GM18502 (cell line): ENCODE measurements around the gene IGDCC3.

Experiments used
- ATAC-seq: cut with Tn5 transposase; IDR thresholded peaks from one replicate; pipeline ENCODE4 v1.9.1; 2021; ENCODE audit warnings: mild to moderate bottlenecking; ENCODE audit not compliant: unreplicated experiment, poor library complexity

IGDCC3 gene

DNA sequence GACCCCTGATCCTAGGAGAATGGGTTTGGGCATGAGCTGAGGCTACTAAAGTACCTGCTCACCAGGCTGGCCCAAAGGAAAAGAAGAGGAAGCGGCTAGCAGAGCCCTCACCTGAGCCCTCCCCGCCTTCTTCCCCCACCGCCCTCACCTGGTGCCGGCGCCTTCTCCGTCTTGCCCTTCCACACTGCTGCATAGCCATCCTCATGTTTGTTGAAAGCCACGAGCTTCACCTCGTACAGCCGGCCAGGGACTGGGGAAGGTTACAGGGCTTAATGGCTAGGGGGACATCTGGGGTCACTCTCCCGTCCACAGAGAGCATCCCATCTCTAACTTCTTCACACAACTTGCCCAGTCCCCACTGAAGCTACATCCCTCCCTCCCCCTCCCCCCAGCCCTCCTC, 13.9 kb upstream of the IGDCC3 start:
- ATAC-seq = no peak

DNA sequence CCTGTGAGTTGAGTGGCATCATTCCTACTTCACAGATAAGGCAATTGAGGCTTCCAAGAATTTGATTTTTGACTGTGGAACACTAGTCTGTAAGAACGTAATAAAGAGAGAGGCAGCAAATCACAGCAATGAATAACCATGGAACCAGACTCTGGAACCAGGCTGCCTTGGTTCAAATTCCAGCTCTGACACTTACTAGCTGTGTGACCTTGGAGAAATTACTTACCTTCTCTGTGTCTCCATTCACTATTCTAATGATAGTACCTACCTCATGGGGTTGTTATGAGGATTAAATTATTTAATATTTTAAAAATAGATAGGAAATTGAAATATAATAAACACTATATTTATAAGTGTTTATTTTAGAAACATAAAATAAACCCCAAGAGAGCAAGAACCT, 12.6 kb upstream of the IGDCC3 start:
- ATAC-seq = no peak

DNA sequence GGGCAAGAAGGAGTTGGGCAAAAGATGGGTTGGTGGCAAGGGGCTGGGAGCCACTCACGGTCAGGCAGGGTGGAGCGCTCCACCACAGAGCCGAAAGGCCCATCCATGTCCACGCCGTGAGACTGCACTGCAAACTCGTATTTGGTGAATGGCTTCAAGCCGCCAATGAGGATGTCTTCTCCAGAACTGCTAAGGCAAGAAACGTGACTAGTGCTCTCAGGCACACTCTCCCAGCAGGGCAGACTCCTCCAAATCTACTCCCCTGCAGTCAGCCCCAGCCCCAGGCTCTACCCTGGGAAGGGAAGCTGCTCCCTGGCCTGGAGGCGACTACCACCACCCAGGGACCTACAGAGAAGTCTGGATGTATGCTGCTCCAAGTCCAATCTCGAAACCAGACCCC, 11.4 kb upstream of the IGDCC3 start:
- no peak for ATAC-seq

DNA sequence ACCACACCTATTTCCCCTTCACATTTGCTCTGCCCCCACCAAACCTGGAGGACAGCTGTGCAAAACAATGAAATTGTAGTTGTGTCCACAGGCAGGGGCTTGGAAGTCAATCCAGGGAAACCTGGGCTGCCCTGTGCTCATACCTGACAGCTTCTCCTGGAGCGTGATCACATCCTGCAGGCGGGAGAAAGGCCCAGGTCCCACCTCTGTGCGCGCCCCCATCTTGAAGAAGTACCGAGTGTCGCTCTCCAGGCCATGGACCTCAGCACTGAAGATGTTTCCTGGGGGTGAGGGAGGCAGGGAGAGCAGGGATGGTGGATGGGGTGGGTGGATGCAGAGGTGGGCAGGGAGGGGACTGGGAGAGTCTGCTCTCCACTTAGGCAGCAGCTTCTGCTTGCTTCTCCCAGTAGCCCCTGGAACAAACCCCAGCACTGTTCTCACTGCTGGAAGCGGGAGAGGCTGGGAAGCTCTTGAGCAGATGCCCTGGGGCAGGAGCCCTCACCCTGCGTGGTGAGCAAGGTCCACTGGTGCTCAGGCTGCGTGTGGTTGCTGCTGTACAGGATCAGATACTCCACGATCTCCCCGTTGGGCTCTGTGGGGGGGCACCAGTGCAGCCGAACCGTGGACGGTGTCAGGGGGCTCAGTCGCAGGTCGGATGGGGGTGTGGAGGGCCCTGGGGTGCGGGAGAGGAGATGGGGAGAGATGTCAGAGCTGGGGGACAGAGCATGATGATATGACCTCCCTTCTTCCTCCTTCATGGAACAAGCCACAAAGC, 10.7 kb upstream of the IGDCC3 start:
- no peak for ATAC-seq

DNA sequence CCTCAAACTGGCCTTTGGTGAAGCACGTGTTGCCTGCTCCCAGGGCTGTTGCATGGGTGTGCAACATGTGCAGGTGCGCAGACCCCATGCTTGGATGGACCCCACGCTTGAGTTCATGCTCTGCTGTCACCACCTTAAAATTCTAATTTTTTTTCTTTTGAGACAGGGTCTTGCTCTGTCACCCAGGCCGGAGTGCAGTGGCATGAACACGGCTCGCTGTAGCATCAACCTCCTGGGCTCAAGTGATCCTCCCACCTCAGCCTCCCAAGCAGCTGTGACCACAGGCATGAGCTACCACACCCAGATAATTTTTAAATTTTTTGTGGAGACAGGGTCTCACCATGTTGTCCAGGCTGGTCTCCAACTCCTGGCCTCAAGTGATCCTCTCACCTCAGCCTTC, 9.1 kb upstream of the IGDCC3 start:
- no peak for ATAC-seq

DNA sequence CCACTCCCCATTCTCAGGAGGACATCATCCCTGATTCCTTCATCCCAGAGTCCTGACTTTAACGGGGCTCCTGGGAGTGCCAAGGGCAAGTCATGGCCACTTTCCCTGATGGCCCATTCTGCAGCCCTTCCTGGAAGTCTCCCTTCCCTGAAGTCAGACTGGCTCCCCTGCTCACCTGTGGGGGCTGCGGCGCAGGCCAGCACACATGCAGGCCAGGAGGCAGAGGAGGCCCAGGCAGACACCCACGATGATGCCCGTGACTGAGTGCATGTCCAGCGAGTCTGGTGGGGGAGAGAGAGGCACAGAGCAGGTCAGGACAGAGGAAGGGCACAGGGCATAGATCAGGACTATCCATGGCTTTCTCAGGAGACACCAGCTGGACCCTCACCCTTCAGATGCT, 8.6 kb upstream of the IGDCC3 start:
- ATAC-seq = no peak

DNA sequence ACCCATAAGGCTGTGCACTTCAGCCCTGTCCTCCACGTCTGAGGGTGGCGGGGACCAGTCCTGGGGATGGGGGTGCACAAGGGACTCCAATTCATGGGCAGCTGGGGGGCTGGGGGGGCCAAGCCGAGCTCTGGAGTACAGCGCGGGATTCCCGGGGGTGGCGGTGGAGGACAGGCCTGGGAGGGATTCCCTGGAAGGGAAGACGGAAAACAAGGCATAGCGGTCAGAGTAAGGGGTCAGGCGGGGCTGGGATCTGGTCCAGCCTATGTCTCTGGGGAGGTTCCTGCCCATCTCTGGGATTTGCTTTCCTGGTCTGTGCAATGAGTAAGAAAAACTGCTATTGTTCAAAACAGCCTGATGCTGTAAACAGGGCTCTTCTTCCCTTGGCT, 8.1 kb upstream of the IGDCC3 start:
- no peak for ATAC-seq

DNA sequence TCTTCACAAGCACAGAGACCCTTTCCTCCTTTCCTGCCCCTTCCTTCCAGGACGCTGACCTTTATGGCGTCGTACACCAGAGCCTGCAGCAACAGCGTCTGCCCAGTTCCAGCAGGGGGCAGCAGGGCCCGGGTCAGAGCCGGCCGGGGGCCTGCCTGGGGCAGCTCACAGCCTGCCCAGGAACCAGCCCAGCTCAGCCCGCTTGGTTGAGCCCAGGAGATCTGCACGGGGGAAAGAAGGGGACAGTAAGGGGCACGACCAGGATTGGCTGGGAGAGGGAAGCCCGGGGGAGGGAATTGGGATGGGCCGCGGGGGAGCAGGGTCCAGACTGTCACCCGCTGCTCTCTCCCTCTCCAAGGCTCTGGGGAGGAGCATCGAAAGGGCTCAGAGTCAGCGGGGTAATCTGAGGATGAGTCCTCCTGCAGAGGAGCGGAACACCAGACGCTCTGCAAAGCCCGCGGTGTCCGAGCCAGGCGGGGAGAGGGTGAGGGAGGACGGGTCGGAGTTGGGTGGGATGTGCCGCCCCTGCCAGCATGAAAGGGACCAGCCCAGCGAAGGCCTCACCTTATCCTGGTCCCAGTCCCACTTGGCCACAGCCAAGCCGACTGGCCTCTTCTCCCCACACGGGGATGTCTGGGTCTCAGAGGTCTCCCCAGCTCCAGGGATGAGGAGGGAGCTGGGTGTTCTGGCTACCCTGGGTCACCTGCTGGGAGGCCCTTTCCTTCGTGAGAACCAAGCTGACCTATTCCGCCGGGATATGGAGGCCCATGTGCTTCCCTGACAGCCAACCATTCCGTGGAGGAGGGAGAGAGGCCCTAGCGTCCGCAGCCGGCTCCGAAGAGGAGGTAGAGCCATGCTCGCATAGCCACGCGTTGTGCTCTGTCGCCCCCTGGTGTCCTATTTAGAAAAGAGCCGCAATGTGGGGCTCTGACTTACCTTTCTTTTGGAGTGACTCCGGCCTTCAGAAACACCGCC, 7.4 kb upstream of the IGDCC3 start:
- peak; percentile 66 for ATAC-seq

DNA sequence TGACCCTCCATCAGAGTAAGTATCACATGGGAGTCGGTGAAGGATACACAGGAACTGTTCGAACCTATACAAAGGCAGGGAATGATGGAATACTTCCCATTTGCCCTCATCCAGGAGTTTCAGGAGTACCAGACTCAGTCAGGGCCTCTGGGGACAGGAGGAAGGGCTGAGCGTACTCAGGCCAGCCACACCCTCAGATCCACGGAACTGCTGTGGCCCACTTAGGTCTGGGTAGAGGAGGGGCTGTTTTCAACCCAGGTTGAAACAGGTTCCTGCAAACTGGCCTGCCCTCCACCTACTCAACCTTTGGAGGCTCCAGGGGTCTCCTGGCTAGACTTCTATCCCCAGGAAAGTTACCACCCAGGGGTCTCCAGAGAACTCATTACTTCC, 6.7 kb upstream of the IGDCC3 start:
- no peak for ATAC-seq

DNA sequence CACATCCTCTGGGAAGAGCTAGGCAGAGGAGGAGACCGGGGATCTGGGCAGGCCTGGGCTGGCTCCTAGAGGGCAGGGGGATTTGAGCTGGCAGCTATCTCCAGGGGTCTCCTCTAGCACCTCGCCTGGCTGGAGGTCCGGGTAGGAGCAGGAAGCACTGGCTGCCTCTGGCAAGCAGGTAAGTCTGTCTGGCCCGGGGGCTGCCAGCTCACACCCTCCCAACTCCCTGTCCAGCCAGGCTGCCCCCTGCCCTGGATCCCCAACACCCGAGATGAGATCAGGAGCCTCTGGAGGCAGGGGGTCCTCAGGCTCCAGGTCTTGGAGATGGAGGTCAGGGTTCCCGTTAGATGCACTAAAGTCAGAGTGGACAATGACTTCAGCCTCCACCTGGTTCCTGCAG, 6.2 kb upstream of the IGDCC3 start:
- no peak for ATAC-seq

DNA sequence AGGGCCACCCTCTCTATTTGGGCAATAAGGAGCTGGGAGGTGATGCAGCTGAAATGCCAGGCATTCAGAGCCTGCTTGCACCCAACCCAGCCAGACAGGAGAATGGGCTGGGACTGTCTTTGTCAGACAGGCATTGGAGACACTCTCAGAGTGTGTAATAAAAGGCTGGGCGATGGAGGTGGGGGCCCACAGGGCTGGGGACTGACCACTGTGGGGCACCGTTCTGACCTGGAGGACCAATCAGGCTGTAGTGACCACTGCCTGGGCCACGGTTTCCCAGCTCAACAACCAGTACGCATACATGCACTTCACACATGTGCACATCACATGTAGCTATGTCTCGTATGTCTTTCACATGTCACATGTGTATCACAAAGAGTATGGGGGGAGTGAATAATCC, 5.7 kb upstream of the IGDCC3 start:
- ATAC-seq = no peak

DNA sequence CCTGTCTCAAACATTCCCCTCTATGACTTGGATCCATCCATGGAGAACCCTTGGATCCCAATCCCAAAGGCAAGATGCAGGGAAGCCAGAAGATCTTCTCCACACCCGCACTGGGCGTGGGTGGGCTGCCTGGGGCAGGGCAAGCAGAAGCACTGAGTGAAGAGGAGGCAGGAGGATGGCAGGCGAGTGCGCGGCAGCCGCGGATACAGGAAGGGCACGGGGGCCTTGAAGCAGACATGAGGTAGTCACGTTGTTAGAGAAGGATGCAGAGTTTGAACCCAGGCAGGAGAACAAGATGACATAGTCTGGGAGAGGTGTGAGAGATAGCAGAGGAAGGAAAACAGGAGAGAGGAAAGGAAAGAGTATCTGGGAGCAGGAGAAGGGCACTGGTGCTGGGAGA, 5.1 kb upstream of the IGDCC3 start:
- no peak for ATAC-seq

DNA sequence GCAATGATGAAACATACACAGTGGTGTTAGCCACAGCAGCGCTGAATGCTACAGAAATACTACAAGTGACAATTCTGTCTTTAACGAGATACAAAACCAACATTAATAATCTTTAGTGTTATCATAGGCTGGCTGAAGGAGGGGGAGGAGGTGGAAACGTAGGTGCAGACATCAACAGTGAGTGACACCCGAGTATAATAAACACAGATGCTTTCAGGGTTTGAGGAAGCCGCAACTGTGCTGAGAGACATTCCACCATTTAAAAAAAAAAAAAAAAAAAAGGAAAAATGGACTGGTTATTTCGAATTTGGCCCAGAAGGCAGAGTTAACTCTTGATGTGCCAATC, 4.3 kb upstream of the IGDCC3 start:
- ATAC-seq = no peak

DNA sequence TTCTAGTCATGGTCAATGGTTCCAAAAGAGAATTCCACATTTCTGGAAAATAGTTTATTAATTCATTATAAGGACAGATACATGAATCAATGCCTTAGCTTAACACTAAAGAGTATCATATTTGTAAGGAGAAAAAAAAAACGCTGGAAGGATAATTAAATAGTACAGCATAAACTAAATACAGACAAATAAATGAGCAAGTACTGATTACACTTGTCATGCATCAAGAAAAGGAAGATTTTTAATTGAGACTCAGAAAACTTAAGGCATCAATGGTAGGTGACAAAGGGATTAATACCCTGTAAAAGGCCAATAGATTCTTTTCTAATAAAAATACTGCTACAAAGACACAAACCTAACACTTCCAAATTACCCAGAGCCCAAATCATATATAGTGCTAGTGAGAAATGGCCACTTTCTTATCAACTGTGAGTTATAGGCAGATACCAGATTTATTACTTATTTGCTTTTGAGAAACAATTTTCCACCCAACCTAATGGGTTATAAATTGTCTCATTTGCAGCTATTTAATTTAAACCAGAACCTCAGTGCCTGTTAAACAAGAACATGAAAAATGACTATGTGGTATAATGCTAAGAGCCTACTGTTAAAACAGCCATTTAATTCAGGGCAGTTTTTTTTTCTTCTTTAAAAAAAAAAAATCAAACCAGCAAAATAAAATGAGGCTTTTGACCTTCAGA, 3.8 kb upstream of the IGDCC3 start:
- no peak for ATAC-seq

DNA sequence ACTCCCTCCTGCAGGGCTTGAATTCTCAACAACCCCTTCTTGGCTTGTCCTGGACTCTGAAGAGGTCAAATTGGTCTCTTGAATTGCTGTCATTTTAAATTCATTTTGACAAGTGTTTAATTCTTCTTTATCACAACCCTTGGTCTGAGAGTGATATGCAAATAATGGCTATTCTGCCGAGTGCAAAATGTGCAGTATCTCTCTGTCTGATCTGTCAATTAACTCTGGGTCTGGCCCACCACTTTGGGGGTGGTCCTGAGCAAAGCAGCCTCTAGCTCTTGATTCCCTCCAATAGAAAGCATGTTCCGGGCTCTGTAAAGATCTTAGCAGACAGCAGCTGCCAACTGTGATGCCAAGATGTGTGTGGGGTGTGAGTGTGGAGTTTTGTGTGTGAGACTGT, 2.2 kb upstream of the IGDCC3 start:
- no peak for ATAC-seq

DNA sequence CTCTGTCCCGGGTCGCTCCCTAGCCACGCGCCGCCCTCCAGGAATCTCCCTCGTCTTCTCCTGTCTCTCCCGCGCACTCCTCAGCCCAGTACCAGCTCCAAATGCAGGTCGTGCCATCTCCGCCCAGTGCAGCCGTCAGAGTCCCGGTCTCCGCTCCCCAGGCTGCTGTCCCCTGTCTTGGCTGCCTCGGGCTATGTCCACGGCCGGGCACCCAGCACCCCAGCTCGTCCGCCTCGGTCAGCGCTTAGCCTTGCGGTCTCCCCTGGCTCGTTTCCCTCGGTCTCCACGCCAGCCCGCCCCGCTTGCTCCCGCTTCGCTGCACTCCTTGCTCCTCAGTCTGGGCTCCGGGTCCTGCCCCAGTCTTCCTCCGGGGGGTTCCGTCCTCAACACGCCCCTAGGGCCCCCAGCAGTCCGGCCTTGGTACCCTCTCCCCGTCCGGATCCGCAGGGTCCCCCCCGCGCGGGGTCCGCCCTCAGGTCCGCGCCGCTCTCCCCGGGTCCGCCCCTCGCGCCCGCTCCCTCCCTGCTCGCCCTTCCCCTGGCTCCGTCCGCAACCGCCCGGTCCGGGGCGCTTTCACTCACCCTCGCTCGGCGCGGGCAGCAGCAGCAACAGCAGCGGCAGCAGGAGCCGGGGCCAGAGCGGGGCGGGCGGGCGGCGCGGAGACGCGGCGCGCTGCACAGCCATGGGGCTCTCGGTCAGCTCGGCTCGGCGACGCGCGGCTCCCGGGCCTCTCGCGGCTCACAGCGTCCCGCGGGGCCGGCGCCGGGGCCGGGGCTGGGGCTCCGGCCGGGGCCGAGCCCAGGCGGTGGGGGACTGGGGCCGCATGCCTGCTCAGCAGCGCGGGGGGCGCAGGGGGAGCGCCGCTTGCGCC, 462 bp downstream of the IGDCC3 start:
- ATAC-seq = no peak

DNA sequence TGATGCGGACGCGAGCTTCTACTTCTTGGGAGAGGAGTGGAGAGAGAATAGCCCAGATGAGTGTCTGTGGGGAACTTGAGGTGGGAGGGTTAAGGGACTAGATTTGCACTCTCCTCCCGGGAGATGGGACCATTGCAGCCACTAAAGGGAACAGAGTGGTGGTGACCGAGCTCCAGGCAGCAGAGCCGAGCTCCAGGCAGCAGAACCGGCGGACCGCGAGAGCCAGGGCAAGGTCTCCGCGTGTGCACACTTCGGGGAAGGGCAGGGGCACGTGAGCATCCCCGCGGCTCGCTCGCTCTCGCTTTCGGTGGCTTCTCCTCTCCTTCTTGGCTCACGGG, 1.1 kb downstream of the IGDCC3 start:
- no peak for ATAC-seq

DNA sequence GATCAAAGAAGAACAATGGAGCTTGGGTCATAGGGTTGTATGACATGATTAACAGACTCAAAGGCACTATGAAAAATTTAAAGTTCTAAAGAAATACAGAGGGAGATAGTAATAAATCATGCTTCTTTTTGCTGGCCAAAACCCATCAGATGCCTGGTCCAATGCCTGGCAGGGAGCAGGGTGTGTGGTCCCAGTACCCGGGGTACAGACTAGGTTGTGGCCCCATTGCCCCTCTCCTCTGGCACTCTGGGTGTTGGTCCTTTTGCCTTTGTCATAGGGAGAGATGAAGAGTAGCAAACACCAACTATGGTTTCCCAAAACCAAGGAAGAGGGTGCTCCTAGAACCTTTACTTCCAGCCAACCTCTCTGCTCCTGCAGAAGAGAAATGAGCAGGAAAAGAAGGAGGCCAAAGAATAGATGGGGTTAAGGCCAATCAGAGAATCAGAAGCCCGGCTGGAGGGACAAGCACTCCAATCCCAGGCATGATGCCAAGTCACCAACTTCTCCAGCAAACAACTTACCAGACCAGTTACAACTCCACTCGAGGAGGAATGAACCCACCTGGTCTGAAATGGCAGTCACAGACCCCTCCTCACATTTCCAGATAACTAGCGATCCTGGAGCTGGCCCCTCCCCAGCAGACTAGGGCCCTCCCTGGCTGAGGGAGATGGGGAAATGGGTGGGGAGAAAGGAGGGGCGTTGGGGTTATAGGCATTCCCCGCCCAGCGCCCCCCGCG, 1.8 kb downstream of the IGDCC3 start:
- ATAC-seq = no peak

DNA sequence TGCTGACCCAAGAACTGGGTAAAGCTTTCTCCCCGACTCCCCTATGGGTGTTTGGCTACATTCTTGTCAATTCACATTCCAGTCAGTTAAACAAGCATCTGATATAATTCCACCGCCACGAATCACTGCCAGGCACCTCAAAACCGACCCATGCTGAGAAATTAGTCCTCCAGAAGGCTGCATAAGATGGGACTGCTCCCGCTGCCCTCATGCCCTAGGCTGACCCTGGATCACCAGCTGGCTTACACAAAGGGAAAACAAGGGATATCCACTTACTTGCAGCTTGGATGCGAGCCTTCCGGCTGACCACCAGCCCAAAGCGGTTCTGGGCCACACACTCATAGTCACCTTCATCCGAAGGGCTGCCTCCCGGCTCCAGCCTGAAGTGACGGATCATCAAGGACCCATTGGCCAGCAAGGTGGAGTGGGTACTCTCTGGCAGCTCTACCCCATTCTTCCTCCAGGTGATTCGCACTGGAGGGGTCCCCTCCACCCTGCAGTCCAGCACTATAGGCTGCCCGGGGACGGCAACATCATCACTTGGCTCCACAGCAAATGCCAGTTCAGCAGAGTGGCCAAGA, 2.9 kb downstream of the IGDCC3 start:
- no peak for ATAC-seq
